GM21717 (cell line): Measurements from ENCODE around the gene MXRA8.

Experiments
- ATAC-seq: cut with Tn5 transposase; IDR thresholded peaks from one replicate; pipeline ENCODE4 v1.9.1; 2021; ENCODE audit warnings: mild to moderate bottlenecking, moderate library complexity; ENCODE audit not compliant: unreplicated experiment

Gene MXRA8

DNA sequence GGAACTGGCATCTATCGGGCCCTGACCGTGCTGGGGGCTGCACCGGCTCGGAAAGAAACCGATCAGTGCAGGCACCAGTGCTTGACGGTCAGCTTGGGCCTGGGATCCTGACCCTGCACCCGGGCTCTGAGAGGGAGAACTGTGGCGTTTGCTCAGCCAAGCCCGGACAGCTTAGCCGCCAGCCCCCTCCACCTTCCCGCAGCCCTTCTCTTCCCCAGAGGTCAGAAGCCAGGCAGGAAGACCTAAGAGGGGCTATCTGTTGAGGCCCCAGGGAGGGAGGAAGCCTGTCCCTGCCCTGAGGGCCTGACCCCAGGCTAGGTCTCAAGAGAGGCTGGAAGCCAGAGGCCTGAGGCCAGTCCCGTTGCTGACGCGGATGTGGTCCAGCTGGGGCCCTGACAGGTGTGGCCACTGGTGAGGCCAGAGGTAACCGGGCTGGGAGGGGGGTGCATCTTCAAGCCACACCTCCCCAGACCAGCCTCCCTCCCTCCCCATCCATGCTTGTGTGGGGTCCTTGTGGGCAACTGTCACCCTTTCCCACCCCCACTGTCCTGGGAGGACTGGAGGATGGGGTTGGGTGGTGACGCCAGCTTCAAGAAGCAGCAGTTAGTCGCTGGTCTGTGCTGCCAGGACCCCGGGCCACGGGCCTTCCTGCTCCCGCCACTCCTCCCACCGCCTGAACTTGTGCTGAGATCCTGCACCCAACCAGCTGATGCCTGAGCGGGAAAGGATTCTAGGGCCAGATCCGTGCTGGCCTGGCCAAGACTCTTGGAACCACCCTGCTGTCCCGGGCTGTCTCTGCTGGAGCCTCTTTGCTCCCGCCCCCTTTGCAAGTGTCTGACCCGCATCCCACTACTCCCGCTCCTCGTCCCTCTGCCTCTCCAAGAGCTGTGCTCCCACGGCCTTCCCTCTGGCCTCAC is 6.6 kb downstream of the MXRA8 start:
- ATAC-seq, result no peak

DNA sequence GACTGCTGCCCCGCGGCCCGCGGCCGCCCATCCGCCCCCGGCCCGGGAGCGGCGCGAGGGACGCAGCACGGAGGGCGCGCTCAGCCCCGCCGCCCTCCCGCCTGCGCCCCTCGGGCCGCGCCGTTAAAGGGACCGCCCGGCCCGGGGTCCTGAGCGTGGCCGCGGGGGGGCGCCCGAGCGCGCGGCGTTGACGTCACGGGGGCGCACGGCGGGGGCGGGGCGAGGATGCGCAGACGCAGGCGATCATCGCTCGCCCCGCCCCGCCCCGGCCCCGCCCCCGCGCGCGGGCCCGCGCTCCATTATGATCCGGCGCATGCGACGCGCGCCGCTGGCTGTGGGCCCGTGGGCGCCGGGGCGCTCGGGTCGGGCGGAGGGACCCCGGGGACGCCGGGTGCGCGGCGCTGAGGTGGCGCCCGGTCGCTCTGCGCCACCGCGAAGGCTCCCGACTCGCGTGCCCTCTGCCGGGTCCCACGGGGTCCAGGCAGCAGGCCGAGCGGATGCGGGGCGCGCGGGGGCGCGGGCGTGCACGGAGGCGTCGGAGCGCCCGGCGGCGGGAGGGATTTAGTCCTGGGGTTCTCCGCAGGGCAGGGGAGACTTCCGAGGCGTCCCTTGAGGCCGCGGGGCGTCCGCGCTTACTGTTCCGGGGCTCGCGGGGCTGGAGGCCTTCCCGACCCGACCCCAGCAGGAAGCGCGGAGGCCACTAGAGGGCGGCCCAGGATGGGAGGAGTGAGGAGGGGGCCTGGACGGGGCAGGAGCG is 8.9 kb downstream of the MXRA8 start, which contains the start of gene DVL1:
Gene DVL1 (minus strand): TSS at position 163 of the 757 bp plus-strand sequence. CDS start 353 bp downstream, outside the sequence.
- no peak for ATAC-seq

DNA sequence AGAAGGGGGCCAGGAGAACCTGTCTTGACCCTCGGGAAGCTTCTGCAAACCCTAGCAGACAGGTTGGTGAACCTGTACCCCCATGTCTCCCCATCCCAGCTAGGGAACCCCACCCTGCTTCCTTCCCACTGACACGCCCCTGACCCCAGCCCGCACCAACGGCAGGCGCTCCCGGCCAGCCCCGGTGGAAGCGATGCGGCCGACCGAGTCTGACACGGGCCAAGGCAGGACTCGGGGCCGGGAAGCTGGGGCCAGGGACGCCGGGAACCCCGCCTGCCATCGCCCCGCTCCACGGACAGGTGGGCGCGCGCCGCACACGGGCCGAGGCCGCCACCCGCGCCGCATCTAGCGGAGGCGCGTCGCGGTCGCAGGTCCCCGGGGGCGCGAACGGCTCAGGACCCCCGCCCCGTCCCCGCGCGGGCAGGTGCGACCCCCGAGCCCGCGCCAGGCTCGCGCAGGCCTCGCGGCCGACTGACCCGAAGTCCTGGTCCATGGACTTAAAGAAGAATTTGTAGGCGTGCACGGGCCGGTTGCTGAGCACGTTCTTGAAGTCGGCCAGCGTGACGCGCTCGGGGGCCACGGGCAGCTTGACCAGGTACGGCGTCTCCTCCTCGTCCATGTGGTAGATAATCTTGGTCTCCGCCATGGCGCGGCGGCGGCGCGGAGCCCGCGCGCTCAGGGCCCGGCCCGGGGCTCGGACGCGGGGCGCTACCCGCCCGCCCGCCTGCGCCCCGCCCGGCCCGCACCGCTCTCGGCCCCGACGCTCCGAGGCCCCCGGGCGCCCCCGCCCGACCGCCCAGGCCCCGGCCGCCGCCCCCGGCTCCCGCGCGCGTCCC is 9.7 kb downstream of the MXRA8 start:
- no peak for ATAC-seq

DNA sequence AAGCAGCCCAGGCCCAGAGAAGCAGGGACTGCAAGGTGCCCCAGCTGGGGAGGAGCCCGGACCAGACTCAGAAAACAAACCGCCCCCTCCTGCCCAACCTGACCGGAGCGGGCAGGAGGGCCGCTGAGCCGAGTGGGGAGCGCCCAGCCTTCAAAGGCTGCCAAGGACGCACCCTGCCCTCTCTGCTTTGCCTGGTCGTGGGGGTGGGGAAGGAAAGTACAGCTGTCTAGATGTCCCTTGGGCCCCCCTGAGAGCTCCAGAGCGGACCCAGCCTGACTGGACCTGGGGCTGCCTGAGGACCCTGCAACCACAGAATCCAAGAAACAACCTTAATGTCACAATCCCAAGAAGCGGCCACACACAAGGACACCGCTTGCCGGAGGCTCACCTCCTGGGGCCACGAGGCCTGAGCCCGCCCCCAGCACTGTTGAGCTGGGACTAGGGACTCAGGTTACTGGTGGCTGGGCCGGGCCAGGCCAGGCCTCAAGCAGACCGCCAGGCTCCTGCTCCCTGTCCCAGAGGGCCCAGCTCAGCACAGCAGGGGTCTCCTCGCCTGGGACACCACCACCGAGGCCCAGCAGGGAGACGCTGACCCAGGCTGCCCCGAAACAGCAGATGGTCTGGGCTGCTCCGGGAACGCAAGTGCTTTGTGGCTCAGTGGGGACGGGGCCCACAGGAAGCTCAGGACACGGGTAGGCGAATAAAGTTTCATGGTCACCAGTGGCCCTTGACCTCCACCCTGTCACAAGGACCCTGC is 10.5 kb downstream of the MXRA8 start:
- ATAC-seq, result no peak

DNA sequence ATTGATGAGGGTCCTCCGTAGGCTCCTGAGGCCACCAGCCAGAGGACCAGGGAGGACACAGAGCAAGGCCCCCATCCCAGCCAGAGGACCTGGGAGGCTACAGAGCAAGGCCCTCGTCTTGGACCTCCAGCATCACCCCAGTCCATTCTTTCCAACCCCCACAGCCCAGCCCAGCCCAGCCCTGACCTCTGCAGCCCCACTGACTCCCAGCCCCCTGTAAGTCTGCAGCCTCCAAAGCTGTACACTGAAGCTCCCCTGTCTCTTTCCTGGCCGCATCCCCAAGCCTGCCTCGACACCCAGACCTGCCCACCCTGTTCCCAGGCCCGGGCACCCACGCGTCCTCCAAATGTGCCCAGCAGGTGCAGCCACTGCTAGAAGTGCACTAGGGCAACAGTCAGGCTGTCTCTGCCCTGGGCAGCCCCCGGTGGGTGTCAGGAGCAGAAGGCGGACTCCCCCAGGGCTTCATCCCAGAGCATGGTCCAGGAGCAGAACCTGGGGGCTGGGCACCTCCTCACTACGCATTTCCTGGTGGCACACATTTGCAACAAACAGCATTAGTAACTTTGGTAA is 11.2 kb downstream of the MXRA8 start:
- ATAC-seq, result no peak

DNA sequence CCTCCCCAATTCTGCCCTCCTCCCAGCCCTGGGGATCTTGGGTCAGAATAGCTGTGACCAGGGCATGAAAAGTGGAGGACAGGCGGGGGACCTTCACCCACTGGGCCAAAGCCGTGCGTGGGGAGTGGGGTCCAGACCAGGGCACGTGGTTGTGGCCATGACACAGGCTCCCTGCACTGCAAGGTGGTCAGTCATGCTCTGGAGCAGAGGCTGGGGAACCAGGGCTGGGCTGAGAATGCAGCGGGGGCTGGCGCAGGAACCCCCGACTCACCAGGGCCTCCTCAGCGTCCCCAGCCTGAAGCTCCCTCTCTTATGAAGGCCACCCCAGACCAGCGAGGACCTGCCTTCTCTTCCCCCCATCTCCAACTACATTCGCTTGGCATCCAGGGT is 11.9 kb downstream of the MXRA8 start:
- no peak for ATAC-seq

DNA sequence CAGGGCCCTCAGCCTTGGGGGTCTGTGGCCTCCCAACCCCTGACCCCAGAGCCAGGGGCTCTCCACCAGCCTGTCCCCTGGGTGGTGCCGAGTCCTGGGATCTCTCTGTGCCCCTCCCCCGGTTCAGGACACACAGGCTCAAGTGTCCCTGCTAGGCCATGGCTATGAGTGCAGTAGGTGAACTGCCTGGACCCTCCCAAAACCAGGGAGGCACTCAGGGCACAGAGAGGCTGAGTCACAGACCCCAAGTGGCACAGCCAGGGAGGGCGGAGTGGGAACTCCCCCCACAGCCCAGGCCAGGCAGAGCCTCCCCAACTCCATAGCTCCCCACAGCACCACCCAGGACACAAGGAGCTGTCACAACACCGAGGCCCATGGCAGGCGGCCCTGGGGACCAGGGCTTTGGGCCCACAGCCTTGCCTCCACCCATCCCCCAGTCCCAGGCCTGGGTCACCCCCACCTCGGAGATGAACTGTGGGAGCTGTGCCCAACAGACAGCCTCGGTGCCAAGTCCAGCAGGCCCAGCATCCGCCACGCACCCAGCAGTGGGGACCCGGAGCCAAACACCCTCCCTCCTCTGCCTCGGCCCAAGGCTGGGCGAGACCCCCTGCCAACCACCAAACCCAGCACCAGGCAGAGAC is 12.4 kb downstream of the MXRA8 start:
- no peak for ATAC-seq

DNA sequence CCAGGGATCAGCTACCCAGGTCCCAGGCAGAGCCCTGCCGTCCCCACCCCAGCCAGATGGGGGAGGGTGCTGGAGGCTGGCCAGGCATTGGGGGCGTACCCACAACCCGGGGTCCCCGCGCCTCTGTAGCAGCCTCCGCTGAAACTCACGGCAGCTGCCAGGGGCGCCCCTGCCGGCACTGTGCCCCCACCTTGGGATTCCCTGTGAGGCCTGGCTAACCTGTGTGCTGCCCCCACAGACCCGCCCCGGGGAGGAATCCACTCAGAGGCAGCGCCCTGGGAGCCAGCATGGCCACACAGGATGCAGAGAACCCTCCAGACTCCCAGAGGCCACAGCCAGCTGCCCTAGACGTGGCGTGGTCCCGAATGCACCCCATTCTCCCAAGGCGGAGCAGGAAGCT is 13.0 kb downstream of the MXRA8 start:
- no peak for ATAC-seq

DNA sequence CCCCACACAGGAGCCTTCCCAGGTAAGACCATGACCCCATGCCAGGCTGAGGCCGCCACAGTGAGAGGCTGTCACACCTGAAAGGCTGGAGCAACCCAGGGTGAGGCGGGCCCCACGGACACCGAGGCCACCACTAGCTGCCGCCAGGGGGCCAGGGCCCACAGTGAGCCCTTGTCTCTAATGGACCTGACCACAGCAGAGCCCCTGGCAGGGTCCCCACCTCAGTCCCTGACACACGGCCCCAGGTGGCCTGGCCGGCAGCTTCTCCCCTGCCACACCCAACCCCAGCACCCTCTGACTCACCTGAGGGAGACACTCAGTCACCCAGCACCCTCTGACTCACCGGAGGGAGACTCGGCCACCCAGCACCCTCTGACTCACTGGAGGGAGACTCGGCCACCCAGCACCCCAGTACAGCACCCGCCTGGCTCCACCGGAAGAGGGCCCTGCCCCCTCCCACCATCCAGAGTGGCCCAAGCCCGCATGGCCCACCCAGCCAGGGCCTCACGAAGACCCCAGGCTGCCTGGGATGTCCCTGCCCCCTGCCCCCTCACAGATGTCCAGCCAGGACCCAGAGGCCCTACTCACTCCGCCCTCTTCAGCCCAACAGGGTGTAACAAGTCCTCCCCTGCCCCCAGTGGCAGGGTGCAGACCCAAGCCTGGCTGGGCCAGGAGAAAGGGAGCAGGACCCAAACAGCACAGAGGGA is 13.5 kb downstream of the MXRA8 start:
- no peak for ATAC-seq

DNA sequence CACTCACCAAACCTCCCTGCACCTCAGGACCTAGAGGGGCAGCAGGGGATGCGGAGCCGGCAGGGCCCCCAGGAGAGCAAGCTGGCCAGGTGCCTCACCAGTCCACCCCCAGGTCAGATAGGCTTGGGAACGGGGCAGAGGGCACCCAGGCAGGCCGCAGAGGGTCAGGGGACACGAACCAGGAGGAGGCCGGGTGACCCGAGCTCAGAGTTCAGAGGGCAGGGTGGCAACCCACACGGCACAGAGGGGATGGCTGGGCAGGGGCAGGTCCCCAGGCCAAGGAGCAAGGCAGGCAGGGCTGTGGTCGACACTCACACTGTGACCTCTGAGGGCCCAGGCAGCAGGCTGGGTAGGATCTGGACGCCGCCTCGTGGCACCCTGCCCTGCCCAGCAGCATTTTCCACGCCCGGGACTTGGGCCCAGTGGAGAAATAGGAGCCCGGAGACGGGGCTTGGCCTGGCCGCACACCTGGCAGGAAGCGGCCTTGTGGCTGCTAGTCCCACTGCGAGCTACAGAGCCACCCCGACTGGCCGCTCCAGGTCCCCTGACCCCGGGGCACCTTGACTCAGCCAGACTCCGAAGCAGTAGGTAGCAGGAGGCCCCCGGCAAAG is 14.4 kb downstream of the MXRA8 start:
- no peak for ATAC-seq

DNA sequence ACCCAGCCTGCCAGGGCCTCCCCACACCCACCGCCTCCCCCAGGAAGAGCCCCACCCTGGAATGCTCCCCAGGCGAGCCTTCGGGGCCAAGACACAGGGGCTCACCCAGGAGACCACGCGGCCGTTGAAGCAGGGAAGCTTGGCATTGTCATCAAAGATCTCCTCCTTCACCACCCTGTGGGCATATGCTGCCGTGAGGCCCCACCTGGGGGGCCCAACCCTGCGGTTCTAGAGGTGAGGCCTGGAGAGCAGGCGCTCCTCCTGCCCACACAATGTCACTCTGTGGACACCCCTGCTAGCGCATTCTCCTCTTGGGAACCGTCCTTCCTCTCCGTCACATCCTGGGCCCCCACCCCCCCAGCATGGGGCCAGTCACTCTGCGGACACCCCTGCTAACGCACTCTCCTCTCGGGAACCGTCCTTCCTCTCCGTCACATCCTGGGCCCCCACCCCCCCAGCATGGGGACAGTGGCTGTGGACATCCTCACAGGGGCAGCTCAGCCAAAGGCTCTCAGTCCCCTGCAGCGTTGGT is 15.7 kb downstream of the MXRA8 start:
- no peak for ATAC-seq

DNA sequence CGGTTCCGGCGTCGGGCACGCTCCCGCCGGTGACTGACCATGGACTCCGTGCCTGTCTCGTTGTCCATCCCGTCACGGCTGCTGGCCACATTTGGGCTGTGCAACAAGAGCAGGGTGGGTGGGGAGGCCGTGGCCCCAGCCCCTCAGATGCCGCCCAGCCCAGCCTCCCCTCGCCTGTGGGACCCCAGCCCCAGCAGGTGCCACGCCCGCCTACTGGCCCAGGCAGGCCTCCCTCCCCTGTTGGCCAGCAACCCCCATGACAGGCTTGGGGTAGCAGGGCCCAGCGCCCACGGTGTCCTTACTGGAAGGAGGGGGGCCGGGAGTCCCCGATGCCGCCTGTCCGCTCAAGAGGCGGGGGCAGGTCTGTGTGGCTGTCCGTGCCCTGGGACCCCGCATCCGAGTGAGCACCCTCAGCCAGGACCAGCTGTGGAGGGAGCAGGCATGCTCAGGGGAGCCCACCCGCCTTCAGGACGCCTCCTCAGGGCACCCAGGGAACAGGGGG is 16.2 kb downstream of the MXRA8 start:
- ATAC-seq, result no peak

DNA sequence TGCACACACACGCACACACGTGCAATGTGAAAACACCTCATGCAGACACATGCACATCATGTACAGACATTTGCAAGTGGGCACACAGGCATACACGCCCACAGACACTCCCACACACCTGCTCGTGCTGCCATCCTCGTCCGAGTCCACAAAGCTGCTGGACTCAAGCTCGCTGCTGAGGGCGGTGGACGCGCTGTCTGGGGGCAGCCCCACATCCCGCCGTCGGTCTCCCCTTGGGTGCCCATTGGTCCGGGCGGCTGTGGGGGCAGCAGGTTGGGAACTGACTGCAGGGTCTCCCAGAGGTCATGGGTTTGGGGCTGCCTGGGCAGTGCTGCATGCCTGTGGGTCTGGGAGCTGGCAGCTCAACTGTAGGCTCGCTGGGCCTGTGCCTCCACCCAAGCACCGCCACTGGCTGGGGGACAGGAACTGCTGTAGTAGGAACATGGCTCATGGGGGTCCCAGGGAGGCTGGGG is 16.8 kb downstream of the MXRA8 start:
- ATAC-seq, result no peak

DNA sequence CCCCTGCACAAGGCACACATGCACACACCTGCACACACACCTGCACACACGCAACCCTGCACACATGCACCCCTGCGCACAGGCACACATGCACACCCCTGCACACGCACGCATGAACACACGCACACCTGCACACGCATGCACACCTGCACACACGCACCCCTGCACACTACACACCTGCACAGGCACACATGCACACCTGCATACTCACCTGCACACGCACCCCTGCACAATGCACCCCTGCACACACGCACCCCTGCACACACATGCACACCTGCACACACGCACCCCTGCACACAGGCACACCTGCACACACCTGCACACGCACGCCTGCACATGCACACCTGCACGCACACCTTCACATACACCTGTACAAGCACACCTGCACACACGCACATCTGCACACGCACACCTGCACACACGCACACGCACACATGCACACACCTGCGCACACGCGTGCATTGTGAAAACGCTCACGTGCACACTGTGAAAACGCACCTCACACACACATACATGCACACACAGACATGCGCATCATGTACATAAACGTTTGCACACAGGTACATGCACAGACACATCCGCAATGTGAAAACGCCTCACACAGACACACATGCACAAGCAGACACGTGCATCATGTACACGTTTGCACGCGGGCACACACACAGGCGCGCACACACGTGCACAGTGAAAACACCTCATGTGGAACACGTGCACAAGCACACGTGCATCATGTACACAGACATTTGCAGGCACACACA is 17.4 kb downstream of the MXRA8 start:
- ATAC-seq, result no peak

DNA sequence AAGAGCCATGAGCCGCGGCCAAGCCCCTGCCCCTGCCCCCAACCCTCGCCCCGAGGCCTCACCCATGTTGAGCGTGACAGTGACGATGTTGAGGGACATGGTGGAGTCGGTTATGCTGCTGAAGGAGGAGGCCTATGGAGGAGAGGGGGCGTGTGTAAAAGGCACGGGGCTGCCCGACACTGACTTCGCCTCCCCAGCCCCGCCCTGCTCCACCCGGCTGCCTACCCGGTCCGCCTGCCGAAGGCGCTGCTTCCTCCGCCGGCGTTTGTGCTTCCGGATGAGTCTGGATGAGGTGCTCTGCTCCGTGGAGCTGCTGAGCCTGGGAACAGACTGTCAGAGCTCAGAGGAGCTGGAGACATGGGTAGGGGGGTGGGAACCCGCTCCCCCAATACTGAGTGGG is 18.2 kb downstream of the MXRA8 start:
- no peak for ATAC-seq

DNA sequence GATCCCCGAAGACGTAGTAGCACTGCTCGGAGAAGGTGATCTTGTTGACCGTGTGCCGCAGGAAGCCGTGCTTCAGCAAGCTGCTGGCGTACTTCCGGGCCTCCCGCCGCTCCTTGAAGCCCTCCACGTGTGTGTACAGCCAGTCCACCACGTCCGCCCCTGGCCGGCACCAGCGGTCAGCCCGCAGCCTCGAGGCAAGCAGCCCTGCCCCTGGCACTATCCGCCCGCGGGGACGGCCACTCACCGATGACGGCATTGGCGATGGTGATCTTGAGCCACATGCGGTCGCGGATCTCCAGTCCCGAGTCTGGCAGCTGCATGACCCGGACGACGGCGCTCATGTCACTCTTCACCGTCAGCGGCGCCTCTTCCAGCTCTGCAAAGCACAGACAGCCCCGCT is 20.1 kb downstream of the MXRA8 start:
- ATAC-seq, result no peak

DNA sequence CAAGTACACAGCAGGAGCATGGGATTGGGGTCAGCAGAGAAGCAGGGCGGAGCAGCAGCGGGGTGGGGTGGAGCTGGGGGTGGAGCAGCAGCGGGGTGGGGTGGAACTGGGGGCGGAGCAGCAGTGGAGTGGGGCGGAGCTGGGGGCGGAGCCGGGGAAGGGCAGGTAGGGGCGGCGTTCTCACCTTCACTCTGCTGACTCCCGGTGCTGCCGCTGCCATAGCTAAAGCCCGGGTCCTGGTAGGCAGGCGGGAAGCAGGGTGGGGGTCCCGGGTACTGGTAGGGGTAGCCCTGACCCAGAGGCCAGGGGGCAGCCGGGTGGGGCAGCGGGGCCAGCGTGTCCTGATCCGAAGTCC is 20.6 kb downstream of the MXRA8 start:
- ATAC-seq, result no peak
